MCF 10A (cell line): Measurements from ENCODE around the gene SLC25A19. TPM values are rescaled to one million over a fixed set of nuclear protein-coding genes. Genes with fewer than 3 reads are reported as not detected.
A peak's percentile ranks its signal among the peaks of the same experiment; 100 is the strongest.

Experiments used
- BruUV-seq: library from RNA; stranded (reverse); fragments of 400-500 nt; replicated peaks from 2 replicates; lab custom pipeline; 2021; lab: Mats Ljungman, UMichigan
- CTCF ChIA-PET: fragments of 300-600 bp; sonication (Branson Sonifier 250); formaldehyde crosslinking; extraction: SDS; loops from one replicate; lab custom pipeline; 2021; ENCODE audit warnings: antibody characterized with exemption, inconsistent platforms; lab: Yijun Ruan, JAX
- POLR2A ChIA-PET: fragments of 300-600, 350-650 bp; sonication (Branson Sonifier 250); formaldehyde crosslinking; extraction: SDS; loops from one replicate; lab custom pipeline; 2020; ENCODE audit warnings: antibody characterized with exemption, inconsistent platforms; lab: Yijun Ruan, JAX
- DNase-seq: peaks from one replicate; pipeline ENCODE4 v3.0.0-alpha.2; 2018; ENCODE audit not compliant: unreplicated experiment
- H3K27ac Mint-ChIP-seq: one replicate; pipeline ENCODE4 v1.8.0; 2022; ENCODE audit warnings: mild to moderate bottlenecking, low read depth, mixed read lengths; ENCODE audit not compliant: unreplicated experiment
- H3K27me3 Mint-ChIP-seq: one replicate; pipeline ENCODE4 v1.8.0; 2022; ENCODE audit warnings: mixed read lengths; ENCODE audit not compliant: insufficient read depth, unreplicated experiment
- H3K36me3 Mint-ChIP-seq: one replicate; pipeline ENCODE4 v1.8.0; 2022; ENCODE audit warnings: mild to moderate bottlenecking, moderate library complexity, mixed read lengths; ENCODE audit not compliant: insufficient read depth, unreplicated experiment
- H3K4me1 Mint-ChIP-seq: one replicate; pipeline ENCODE4 v1.8.0; 2022; ENCODE audit warnings: mixed read lengths; ENCODE audit not compliant: insufficient read depth, unreplicated experiment
- H3K4me3 Mint-ChIP-seq: one replicate; pipeline ENCODE4 v1.8.0; 2022; ENCODE audit warnings: mild to moderate bottlenecking, moderate library complexity, mixed read lengths; ENCODE audit not compliant: unreplicated experiment
- H3K9me3 Mint-ChIP-seq: one replicate; pipeline ENCODE4 v1.8.0; 2022; ENCODE audit warnings: mixed read lengths; ENCODE audit not compliant: unreplicated experiment
- CTCF ChIP-seq: fragments of 200-600 bp; IDR thresholded peaks from one replicate; pipeline ENCODE4 v1.8.0; 2022; ENCODE audit warnings: antibody characterized with exemption, mild to moderate bottlenecking; ENCODE audit not compliant: unreplicated experiment
- intact Hi-C: fragments of 100-400 bp; cut with micrococcal nuclease; formaldehyde crosslinking; loops from 2 replicates; pipeline ENCODE4 v1.14.1; 2022
- total RNA-seq: library from RNA; stranded (reverse); gene quantifications from 2 replicates; pipeline ENCODE4 v1.2.3, GENCODE V29; 2022

Gene SLC25A19
- total RNA-seq, 1 experiment from 2014 or later, result 22.6 TPM

GRCh38 chr17:75271955-75272847, 17.0 kb downstream of the SLC25A19 start:
- POLR2A ChIA-PET, result interaction anchor here (0.7 to 6.8 kb wide), 7 partner anchors 11 to 125 kb away, joined by 3 to 142 read pairs (median 20); partner anchors contain the start of genes GGA3, MRPS7, NUP85 and SLC25A19
- peak overlapping the region; percentile 74 for H3K4me3 Mint-ChIP-seq
- peaks cover 23% of the 10 kb centered on the region for H3K4me1 Mint-ChIP-seq
- H3K9me3 Mint-ChIP-seq, result no peaks in the 10 kb centered on the region
- TF ChIP-seq CTCF, result no peak
- H3K27me3 Mint-ChIP-seq, result no peaks in the 10 kb centered on the region
- BruUV-seq, result no TSS peak
- no peak for DNase-seq
- intact Hi-C loops, result loop anchor here (2.0 kb wide), 1 partner anchor 141 kb away; no protein-coding TSS in a partner anchor
- H3K36me3 Mint-ChIP-seq, result peaks cover 18% of the 10 kb centered on the region
- H3K27ac Mint-ChIP-seq, result peak overlapping the region; percentile 39
- CTCF ChIA-PET, result interaction anchor here (0.5 to 3.0 kb wide), 13 partner anchors 9 to 664 kb away, joined by 3 to 38 read pairs (median 4); partner anchors contain the start of genes GGA3, MRPS7 and SLC25A19

GRCh38 chr17:75271233-75271954, 17.8 kb downstream of the SLC25A19 start:
- H3K27me3 Mint-ChIP-seq, result no peaks in the 10 kb centered on the region
- ChIA-PET CTCF (interaction anchor here (0.5 to 3.0 kb wide), 21 partner anchors 10 to 1742 kb away, joined by 3 to 38 read pairs (median 4); partner anchors contain the start of genes GGA3, MRPS7 and SLC25A19), POLR2A (interaction anchor here (0.6 to 6.8 kb wide), 21 partner anchors 9 to 398 kb away, joined by 3 to 142 read pairs (median 7); partner anchors contain the start of genes FDXR, GGA3, GRB2 and JPT1)
- H3K4me1 Mint-ChIP-seq, result peaks cover 23% of the 10 kb centered on the region
- peak overlapping the region; percentile 39 for H3K27ac Mint-ChIP-seq
- DNase-seq, result peak; percentile 74
- peak; percentile 67 for TF ChIP-seq CTCF
- no TSS peak for BruUV-seq
- peak overlapping the region; percentile 74 for H3K4me3 Mint-ChIP-seq
- no peaks in the 10 kb centered on the region for H3K9me3 Mint-ChIP-seq
- intact Hi-C loops, result loop anchor here (2.0 kb wide), 1 partner anchor 141 kb away; no protein-coding TSS in a partner anchor
- H3K36me3 Mint-ChIP-seq, result peaks cover 26% of the 10 kb centered on the region

- no TSS peak for BruUV-seq
- ChIA-PET CTCF (interaction anchor here (0.5 to 3.0 kb wide), 22 partner anchors 10 to 1742 kb away, joined by 3 to 38 read pairs (median 4); partner anchors contain the start of genes GGA3, MRPS7 and SLC25A19), POLR2A (interaction anchor here (0.6 to 6.8 kb wide), 24 partner anchors 10 to 397 kb away, joined by 3 to 142 read pairs (median 6); partner anchors contain the start of genes FDXR, GGA3, GRB2 and JPT1)
- TF ChIP-seq CTCF, result no peak
- Mint-ChIP-seq H3K4me1 (peaks cover 23% of the 10 kb centered on the region), H3K27ac (peak within 1 kb of the TSS; percentile 63), H3K9me3 (no peaks in the 10 kb centered on the region), H3K36me3 (peaks cover 31% of the 10 kb centered on the region), H3K27me3 (no peaks in the 10 kb centered on the region), H3K4me3 (peak within 1 kb of the TSS; percentile 76)
- DNase-seq, result no peak
- intact Hi-C loops, result loop anchor here (1.0 to 2.0 kb wide), 2 partner anchors 133 to 142 kb away; no protein-coding TSS in a partner anchor
Measured at GRCh38 chr17:75270966-75271232, 18.3 kb downstream of the SLC25A19 start, which contains the start of gene MIF4GD. MIF4GD (minus strand) TSS chr17:75271231; CDS start chr17:75270195, 1,036 bp downstream.
